PC-9 (cell line): ENCODE data around the gene TMEM120B. TPM values are rescaled to one million over a fixed set of nuclear protein-coding genes. Genes with fewer than 3 reads are reported as not detected.
"Not testable (repeated sequence)": the region's sequence is repeated elsewhere in the genome, so short reads cannot be mapped to it uniquely, and the experiment has no call there.

Experiments
- BruUV-seq: library from RNA; stranded (reverse); fragments of 400-500 nt; replicated peaks from 2 replicates; lab custom pipeline; 2021; lab: Mats Ljungman, UMichigan
- CTCF ChIA-PET: fragments of 300-600 bp; sonication (Branson Sonifier 250); formaldehyde crosslinking; loops from one replicate; lab custom pipeline; 2022; ENCODE audit warnings: antibody characterized with exemption; lab: Charles Lee
- POLR2A ChIA-PET: fragments of 300-600 bp; sonication (Branson Sonifier 250); formaldehyde crosslinking; loops from one replicate; lab custom pipeline; 2022; ENCODE audit warnings: antibody characterized with exemption; ENCODE audit not compliant: unreplicated experiment; lab: Charles Lee
- DNase-seq, 2 experiments: peaks; one replicate each; pipeline versions ENCODE4 v3.0.0 to v3.0.0-alpha.2; 2015 to 2022; ENCODE audit warnings: mixed read lengths in 1 of 2
- H2AFZ ChIP-seq: fragments of 200-600 bp; sonication (generic); 2 replicates; pipeline ENCODE4 v1.8.1; 2017; ENCODE audit warnings: antibody characterized with exemption
- H3F3A ChIP-seq: fragments of 200-600 bp; sonication (generic); 2 replicates; pipeline ENCODE4 v1.8.1; 2017; ENCODE audit warnings: antibody characterized with exemption, mild to moderate bottlenecking, low read depth; ENCODE audit not compliant: insufficient read depth
- H3K27ac ChIP-seq: fragments of 200-600 bp; sonication (generic); 2 replicates; pipeline ENCODE4 v1.6.1; 2016; ENCODE audit warnings: mixed run types
- H3K27me3 ChIP-seq: fragments of 200-600 bp; sonication (generic); 2 replicates; pipeline ENCODE4 v1.6.1; 2016; ENCODE audit warnings: low read depth, mixed run types; ENCODE audit not compliant: insufficient read depth
- H3K36me3 ChIP-seq: fragments of 200-600 bp; sonication (generic); 2 replicates; pipeline ENCODE4 v1.6.1; 2016; ENCODE audit warnings: low read depth, mixed run types
- H3K4me1 ChIP-seq: fragments of 200-600 bp; sonication (generic); replicated peaks from 2 replicates; pipeline ENCODE4 v1.6.1; 2016; ENCODE audit warnings: mixed run types; ENCODE audit not compliant: insufficient read depth
- H3K4me2 ChIP-seq: fragments of 200-600 bp; sonication (generic); 2 replicates; pipeline ENCODE4 v1.6.1; 2017; ENCODE audit warnings: mixed run types
- H3K4me3 ChIP-seq: fragments of 200-600 bp; sonication (generic); 2 replicates; pipeline ENCODE4 v1.6.1; 2016; ENCODE audit warnings: mixed run types
- H3K79me2 ChIP-seq: fragments of 200-600 bp; sonication (generic); 2 replicates; pipeline ENCODE4 v1.6.1; 2017; ENCODE audit warnings: low read depth, mixed run types
- H3K9me2 ChIP-seq: fragments of 200-600 bp; sonication (generic); 2 replicates; pipeline ENCODE4 v1.8.1; 2017; ENCODE audit warnings: mild to moderate bottlenecking; ENCODE audit not compliant: insufficient read depth
- H3K9me3 ChIP-seq: fragments of 200-600 bp; sonication (generic); 2 replicates; pipeline ENCODE4 v1.8.1; 2016; ENCODE audit warnings: low read depth; ENCODE audit not compliant: insufficient read depth
- H4K20me1 ChIP-seq: fragments of 200-600 bp; sonication (generic); 2 replicates; pipeline ENCODE4 v1.8.1; 2017; ENCODE audit not compliant: insufficient read depth
- EZH2 ChIP-seq: fragments of 200-600 bp; sonication (generic); IDR thresholded peaks from 2 replicates; pipeline ENCODE4 v1.8.0; 2017; ENCODE audit warnings: antibody characterized with exemption, low read depth
- intact Hi-C: fragments of 100-400 bp; cut with micrococcal nuclease; formaldehyde crosslinking; loops from one replicate; pipeline ENCODE4 v1.10.0; 2022; ENCODE audit not compliant: unreplicated experiment
- total RNA-seq: library from RNA; stranded (reverse); gene quantifications from 2 replicates; pipeline ENCODE4 v1.2.3, GENCODE V29; 2021
- TF ChIP-seq, protein P1 (sequence below): fragments of 200-600 bp; sonication (generic); conservative IDR thresholded peaks from 2 replicates; pipeline ENCODE4 v1.6.1; 2017; ENCODE audit warnings: mixed run types, antibody characterized with exemption, mild to moderate bottlenecking, moderate library complexity

TMEM120B gene
- total RNA-seq, 1 experiment from 2014 or later, result 12.4 TPM

- intact Hi-C loops, result no loop called here
- CTCF ChIA-PET, result no interaction called here
- TF ChIP-seq, protein P1, sequence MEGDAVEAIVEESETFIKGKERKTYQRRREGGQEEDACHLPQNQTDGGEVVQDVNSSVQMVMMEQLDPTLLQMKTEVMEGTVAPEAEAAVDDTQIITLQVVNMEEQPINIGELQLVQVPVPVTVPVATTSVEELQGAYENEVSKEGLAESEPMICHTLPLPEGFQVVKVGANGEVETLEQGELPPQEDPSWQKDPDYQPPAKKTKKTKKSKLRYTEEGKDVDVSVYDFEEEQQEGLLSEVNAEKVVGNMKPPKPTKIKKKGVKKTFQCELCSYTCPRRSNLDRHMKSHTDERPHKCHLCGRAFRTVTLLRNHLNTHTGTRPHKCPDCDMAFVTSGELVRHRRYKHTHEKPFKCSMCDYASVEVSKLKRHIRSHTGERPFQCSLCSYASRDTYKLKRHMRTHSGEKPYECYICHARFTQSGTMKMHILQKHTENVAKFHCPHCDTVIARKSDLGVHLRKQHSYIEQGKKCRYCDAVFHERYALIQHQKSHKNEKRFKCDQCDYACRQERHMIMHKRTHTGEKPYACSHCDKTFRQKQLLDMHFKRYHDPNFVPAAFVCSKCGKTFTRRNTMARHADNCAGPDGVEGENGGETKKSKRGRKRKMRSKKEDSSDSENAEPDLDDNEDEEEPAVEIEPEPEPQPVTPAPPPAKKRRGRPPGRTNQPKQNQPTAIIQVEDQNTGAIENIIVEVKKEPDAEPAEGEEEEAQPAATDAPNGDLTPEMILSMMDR, result no peak
- TF ChIP-seq EZH2, result no peak
These were observed 36.4 kb upstream of the TMEM120B start for GRCh38 chr12:121676190-121676589.

GRCh38 chr12:121678305-121678704, 34.2 kb upstream of the TMEM120B start:
- no TSS peak for BruUV-seq
- Histone ChIP-seq H3F3A (peaks cover 6% of the 10 kb centered on the region; the same call in 1 of the 2 replicates), H3K27ac (no peak overlapping the region), H3K9me3 (no peaks in the 10 kb centered on the region), H3K9me2 (no peaks in the 10 kb centered on the region), H3K4me2 (no peak overlapping the region), H3K36me3 (no peaks in the 10 kb centered on the region), H3K79me2 (no peaks in the 10 kb centered on the region), H3K4me3 (no peak overlapping the region), H2AFZ (no peak overlapping the region), H4K20me1 (no peaks in the 10 kb centered on the region), H3K4me1 (peaks cover 4% of the 10 kb centered on the region; the same call in 1 of the 2 replicates), H3K27me3 (no peaks in the 10 kb centered on the region)
- no peak for DNase-seq
- ChIA-PET POLR2A (no interaction called here), CTCF (interaction anchor here (0.5 kb wide), 1 partner anchor 118 kb away, joined by 8 read pairs; no protein-coding TSS in a partner anchor)
- TF ChIP-seq, protein P1, result no peak
- no peak for TF ChIP-seq EZH2
- intact Hi-C loops, result no loop called here

More at GRCh38 chr12:121676190-121676589, 36.4 kb upstream of the TMEM120B start:
- H3K9me2 ChIP-seq, result no peaks in the 10 kb centered on the region
- peaks cover 19% of the 10 kb centered on the region for H3F3A ChIP-seq
- POLR2A ChIA-PET, result no interaction called here
- H3K79me2 ChIP-seq, result no peaks in the 10 kb centered on the region
- no peak overlapping the region for H3K27ac ChIP-seq
- H3K4me3 ChIP-seq, result no peak overlapping the region
- H2AFZ ChIP-seq, result no peak overlapping the region
- DNase-seq, result no peak
- H4K20me1 ChIP-seq, result no peaks in the 10 kb centered on the region
- H3K36me3 ChIP-seq, result no peaks in the 10 kb centered on the region
- no TSS peak for BruUV-seq
- H3K27me3 ChIP-seq, result no peaks in the 10 kb centered on the region
- no peak overlapping the region for H3K4me2 ChIP-seq
- H3K9me3 ChIP-seq, result no peaks in the 10 kb centered on the region
- peaks cover 21% of the 10 kb centered on the region for H3K4me1 ChIP-seq

GRCh38 chr12:121678716-121679300, 33.7 kb upstream of the TMEM120B start:
- H3K9me2 ChIP-seq, result no peaks in the 10 kb centered on the region
- no peaks in the 10 kb centered on the region for H3K36me3 ChIP-seq
- CTCF ChIA-PET, result interaction anchor here (0.5 kb wide), 1 partner anchor 117 kb away, joined by 8 read pairs; no protein-coding TSS in a partner anchor
- no peaks in the 10 kb centered on the region for H3K79me2 ChIP-seq
- POLR2A ChIA-PET, result no interaction called here
- no peaks in the 10 kb centered on the region for H3K9me3 ChIP-seq
- H3K27me3 ChIP-seq, result no peaks in the 10 kb centered on the region
- DNase-seq, result no peak
- intact Hi-C loops, result no loop called here
- no peak for TF ChIP-seq EZH2
- TF ChIP-seq, protein P1, result no peak
- H3K4me3 ChIP-seq, result no peak overlapping the region
- no peak overlapping the region for H3K4me2 ChIP-seq
- no peak overlapping the region for H2AFZ ChIP-seq
- no peak overlapping the region for H3K27ac ChIP-seq
- H3F3A ChIP-seq, result peaks cover 1% of the 10 kb centered on the region; the same call in 1 of the 2 replicates
- H3K4me1 ChIP-seq, result no peaks in the 10 kb centered on the region
- no peaks in the 10 kb centered on the region for H4K20me1 ChIP-seq
- BruUV-seq, result no TSS peak

GRCh38 chr12:121679661-121680197, 32.8 kb upstream of the TMEM120B start:
- BruUV-seq, H3K9me2 ChIP-seq, H3K4me1 ChIP-seq, H4K20me1 ChIP-seq, H3K27ac ChIP-seq, H2AFZ ChIP-seq, H3K36me3 ChIP-seq, H3K79me2 ChIP-seq, H3K27me3 ChIP-seq, POLR2A ChIA-PET, DNase-seq, H3K4me3 ChIP-seq, H3F3A ChIP-seq, H3K9me3 ChIP-seq, H3K4me2 ChIP-seq: not testable (repeated sequence)
- CTCF ChIA-PET, result interaction anchor here (1.1 kb wide), 1 partner anchor 127 kb away, joined by 3 read pairs; no protein-coding TSS in a partner anchor
- intact Hi-C loops, result loop anchor here (2.0 to 10.0 kb wide), 2 partner anchors 179 to 615 kb away; no protein-coding TSS in a partner anchor
